ENCODE results near the gene SLCO1A2. TPM values are rescaled to one million over a fixed set of nuclear protein-coding genes. Genes with fewer than 3 reads are reported as not detected.

Gene SLCO1A2
- total and polyA plus RNA-seq, 2 of the 8 experiments (the other 6 are each of a cell fraction or from before 2014, with no cell fraction given): 2.9 to 5.1 TPM

- TF ChIP-seq, protein P1, sequence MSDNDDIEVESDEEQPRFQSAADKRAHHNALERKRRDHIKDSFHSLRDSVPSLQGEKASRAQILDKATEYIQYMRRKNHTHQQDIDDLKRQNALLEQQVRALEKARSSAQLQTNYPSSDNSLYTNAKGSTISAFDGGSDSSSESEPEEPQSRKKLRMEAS (IDR thresholded peaks at IDR 0.05): no peak
- TF ChIP-seq GTF2F1 (IDR thresholded peaks at IDR 0.05; ENCODE audit: borderline replicate concordance, low read depth, low read length): no peak
- no peak for TF ChIP-seq JUND (IDR thresholded peaks at IDR 0.05; ENCODE audit: low read length)
- TF ChIP-seq, protein P2, sequence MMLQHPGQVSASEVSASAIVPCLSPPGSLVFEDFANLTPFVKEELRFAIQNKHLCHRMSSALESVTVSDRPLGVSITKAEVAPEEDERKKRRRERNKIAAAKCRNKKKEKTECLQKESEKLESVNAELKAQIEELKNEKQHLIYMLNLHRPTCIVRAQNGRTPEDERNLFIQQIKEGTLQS (IDR thresholded peaks at IDR 0.05; ENCODE audit: insufficient read depth, low read depth, low read length): no peak
These were observed 40.5 kb downstream of the SLCO1A2 start (continued) for GRCh38 chr12:21294176-21294575.

All from H1 (cell line).